LNCAP (cell line): ENCODE data around the gene ZMYND11.

Source experiments
- TF ChIP-seq, protein P1 (sequence below): fragments of 450-650 bp; IDR thresholded peaks from 2 replicates; pipeline ENCODE4 v1.5.1; 2017; ENCODE audit warnings: mild to moderate bottlenecking

Gene ZMYND11

DNA sequence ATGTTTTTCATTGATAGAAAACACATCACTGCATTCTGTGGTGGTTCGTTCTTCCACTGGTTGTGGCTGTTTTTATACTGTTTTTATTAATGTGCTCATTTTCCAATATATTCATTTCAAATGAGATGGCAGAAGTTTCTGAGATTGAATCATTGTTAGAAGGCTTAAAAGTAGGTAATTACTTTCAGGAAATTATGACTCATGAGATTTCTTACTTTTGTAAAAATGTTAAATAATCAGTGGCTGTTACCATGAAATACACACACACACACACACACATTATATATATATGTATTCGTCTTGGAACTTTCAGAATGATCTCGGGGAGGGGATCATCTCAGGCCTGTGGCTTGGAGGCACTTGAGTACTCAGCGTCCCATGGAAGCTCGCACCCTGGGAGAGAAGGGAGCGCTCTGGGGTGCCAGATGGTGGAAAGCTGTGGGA is 66.1 kb downstream of the ZMYND11 start:
- TF ChIP-seq, protein P1, sequence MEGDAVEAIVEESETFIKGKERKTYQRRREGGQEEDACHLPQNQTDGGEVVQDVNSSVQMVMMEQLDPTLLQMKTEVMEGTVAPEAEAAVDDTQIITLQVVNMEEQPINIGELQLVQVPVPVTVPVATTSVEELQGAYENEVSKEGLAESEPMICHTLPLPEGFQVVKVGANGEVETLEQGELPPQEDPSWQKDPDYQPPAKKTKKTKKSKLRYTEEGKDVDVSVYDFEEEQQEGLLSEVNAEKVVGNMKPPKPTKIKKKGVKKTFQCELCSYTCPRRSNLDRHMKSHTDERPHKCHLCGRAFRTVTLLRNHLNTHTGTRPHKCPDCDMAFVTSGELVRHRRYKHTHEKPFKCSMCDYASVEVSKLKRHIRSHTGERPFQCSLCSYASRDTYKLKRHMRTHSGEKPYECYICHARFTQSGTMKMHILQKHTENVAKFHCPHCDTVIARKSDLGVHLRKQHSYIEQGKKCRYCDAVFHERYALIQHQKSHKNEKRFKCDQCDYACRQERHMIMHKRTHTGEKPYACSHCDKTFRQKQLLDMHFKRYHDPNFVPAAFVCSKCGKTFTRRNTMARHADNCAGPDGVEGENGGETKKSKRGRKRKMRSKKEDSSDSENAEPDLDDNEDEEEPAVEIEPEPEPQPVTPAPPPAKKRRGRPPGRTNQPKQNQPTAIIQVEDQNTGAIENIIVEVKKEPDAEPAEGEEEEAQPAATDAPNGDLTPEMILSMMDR: no peak

DNA sequence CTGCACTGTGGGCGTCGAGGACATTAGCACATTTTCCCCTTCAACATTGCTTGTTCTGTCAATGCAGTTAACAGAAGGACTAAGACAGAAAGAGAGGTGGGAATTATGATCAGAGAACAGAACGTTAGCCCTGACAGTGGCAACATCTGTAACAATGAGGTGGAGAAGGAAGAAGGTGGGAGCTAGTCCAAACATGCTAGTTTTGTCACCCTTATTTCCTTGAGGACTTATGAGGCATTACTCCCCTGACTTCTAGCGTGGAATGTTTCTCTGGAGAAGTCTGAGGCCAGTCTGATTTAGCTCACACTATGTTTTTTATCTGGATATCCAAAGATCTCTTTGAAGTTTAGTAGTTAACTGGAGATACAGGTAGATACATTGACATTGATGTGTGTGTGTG is 73.4 kb downstream of the ZMYND11 start:
- TF ChIP-seq, protein P1: no peak

DNA sequence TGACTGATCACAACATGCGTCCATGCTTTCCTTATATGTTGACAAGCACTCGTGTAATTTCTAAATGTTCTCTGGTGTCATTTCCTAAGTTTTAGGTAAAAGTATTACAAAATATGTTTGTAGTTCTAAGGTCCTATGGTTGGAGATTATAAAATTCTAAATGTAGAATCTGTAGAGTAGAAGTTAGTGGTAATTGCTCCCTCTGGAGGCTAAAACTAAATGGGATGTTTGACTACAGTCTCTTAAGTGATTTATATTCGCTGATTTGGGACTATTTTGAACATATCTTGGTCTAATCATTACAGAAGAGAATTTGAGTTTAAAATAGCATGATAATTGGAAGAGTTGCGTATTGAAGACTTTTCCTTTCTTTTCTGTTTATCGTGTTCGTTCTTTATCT is 74.1 kb downstream of the ZMYND11 start:
- TF ChIP-seq, protein P1: peak; percentile 44

DNA sequence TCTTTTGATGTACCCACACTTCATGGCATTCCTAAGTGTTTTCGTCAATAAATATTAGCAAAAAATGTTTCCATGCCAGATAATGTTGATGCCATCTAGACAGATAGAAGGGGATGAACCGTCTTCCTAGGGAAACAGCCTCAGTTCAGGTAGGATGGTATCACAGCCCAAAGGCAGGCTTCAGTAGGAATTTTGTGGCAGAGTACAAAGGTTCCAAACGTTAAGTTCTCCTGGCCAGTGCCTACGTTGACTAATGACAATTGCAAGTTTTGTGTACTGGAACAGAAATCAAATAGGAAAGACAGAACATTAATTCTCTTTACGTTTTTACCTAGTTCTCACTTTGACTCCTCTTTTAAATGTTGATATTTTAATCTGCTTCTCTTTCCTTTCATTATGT is 75.0 kb downstream of the ZMYND11 start:
- TF ChIP-seq, protein P1: no peak

DNA sequence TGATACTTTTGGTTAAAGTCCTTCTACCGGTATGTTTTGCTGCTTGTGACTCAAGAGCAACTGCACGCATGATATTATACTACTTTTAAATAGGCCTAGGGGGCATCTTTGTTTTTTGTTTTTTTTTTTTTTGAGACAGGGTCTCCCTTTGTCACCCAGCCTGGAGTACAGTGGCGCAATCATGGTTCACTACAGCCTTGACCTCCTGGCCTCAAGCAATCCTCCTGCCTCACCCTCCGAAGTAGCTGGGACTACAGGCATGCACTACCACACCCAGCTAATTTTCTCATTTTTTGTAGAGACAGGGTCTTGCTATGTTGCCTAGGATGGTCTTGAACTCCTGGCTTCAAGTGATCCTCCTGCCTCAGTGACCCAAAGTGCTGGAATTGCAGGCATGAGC is 80.2 kb downstream of the ZMYND11 start:
- TF ChIP-seq, protein P1: no peak

DNA sequence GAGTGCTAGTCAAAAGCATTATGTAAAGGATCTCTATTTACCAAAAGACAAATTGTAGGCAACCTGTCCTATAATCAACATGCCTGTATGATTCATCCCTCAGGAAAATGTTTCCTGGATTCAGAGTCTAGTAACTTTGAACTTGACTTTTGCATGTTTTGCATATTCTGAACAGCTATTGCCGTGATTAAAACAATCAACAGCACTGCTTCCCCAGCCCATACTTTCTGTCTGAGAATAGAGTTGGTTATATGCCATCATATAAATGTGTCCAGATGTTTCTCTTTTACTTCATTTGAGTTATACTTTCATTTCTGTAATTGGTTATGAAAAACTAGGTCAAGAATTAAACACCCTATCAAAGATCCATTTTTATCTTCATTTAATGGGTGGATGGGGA is 83.5 kb downstream of the ZMYND11 start:
- TF ChIP-seq, protein P1: no peak

GRCh38 chr10:219731-220472 is 84.6 kb downstream of the ZMYND11 start:
- TF ChIP-seq, protein P1: no peak

- TF ChIP-seq, protein P1: no peak
These were observed 89.3 kb downstream of the ZMYND11 start for GRCh38 chr10:224571-224970.
